Renal pelvis (tissue), 4 donors: Measurements from ENCODE around the gene AHRR. TPM values are rescaled to one million over a fixed set of nuclear protein-coding genes. Genes with fewer than 3 reads are reported as not detected.

ENCODE experiments used
- DNase-seq: peaks from one replicate; pipeline ENCODE4 v3.0.0-alpha.2; 2013
- polyA plus RNA-seq, 3 donors: library from polyadenylated mRNA; unstranded; fragments of 120-200 nt; gene quantifications; one replicate each; pipeline ENCODE4 v1.2.1, GENCODE V29; 2013; ENCODE audit not compliant: insufficient read length in 3 of 3

AHRR gene
- polyA plus RNA-seq, 3 donors = 2.4 to 3.6 (median 2.8) TPM

- DNase-seq = peak; percentile 72
Measured at GRCh38 chr5:414991-415927, 93.7 kb downstream of the AHRR start.

GRCh38 chr5:415928-416635, 94.6 kb downstream of the AHRR start:
- DNase-seq = no peak

GRCh38 chr5:416636-416960, 95.1 kb downstream of the AHRR start:
- no peak for DNase-seq

- no peak for DNase-seq
Measured at GRCh38 chr5:417301-418161, 96.0 kb downstream of the AHRR start.

GRCh38 chr5:418162-419121, 96.9 kb downstream of the AHRR start:
- DNase-seq = no peak

- no peak for DNase-seq
Measured at GRCh38 chr5:419970-420369, 98.5 kb downstream of the AHRR start.

GRCh38 chr5:420632-421286, 99.2 kb downstream of the AHRR start:
- DNase-seq = no peak

GRCh38 chr5:421287-421880, 99.9 kb downstream of the AHRR start:
- no peak for DNase-seq

GRCh38 chr5:421901-422300, 100.4 kb downstream of the AHRR start:
- DNase-seq = no peak

- DNase-seq = no peak
Measured at GRCh38 chr5:422323-423232, 101.1 kb downstream of the AHRR start.

GRCh38 chr5:423233-423565, 101.7 kb downstream of the AHRR start:
- DNase-seq = no peak

GRCh38 chr5:423626-424261, 102.2 kb downstream of the AHRR start:
- DNase-seq = no peak

- no peak for DNase-seq
Measured at GRCh38 chr5:424301-425110, 103.0 kb downstream of the AHRR start.

GRCh38 chr5:425714-426113, 104.2 kb downstream of the AHRR start:
- no peak for DNase-seq

GRCh38 chr5:426392-426976, 105.0 kb downstream of the AHRR start:
- no peak for DNase-seq

GRCh38 chr5:427415-428087, 106.0 kb downstream of the AHRR start:
- DNase-seq = no peak

GRCh38 chr5:428219-428618, 106.7 kb downstream of the AHRR start:
- DNase-seq = no peak
